Nucleus accumbens (tissue), 56 donors: ENCODE data around the gene TAF8.

ENCODE experiments used
- DNase-seq, 56 donors: peaks; one replicate each; lab custom pipeline; 2025; lab: John Stamatoyannopoulos, UW

The TAF8 gene

GRCh38 chr6:42117843-42118161 is 67.5 kb downstream of the TAF8 start:
- no peak for DNase-seq

GRCh38 chr6:42118162-42119001 is 68.1 kb downstream of the TAF8 start:
- peak in 12 of 56 donors; percentile 4 to 46 (median 21) for DNase-seq

- no peak for DNase-seq
Observed at GRCh38 chr6:42120895-42121865, 70.9 kb downstream of the TAF8 start.

- no peak for DNase-seq
Observed at GRCh38 chr6:42123379-42124103, 73.2 kb downstream of the TAF8 start.

GRCh38 chr6:42124223-42124836 is 74.0 kb downstream of the TAF8 start:
- DNase-seq: no peak

- DNase-seq: no peak
Observed at GRCh38 chr6:42125231-42125630, 74.9 kb downstream of the TAF8 start.

- no peak for DNase-seq
Observed at GRCh38 chr6:42125663-42126062, 75.3 kb downstream of the TAF8 start.

GRCh38 chr6:42128460-42129359 is 78.4 kb downstream of the TAF8 start:
- DNase-seq: no peak

- DNase-seq: no peak
Observed at GRCh38 chr6:42129360-42129676, 79.0 kb downstream of the TAF8 start.

- DNase-seq: no peak
Observed at GRCh38 chr6:42131531-42131930, 81.2 kb downstream of the TAF8 start.

- no peak for DNase-seq
Observed at GRCh38 chr6:42133926-42134325, 83.6 kb downstream of the TAF8 start.

- no peak for DNase-seq
Observed at GRCh38 chr6:42135161-42135560, 84.8 kb downstream of the TAF8 start.

GRCh38 chr6:42135722-42136121 is 85.4 kb downstream of the TAF8 start:
- no peak for DNase-seq

- peak in 1 of 56 donors; percentile 2 for DNase-seq
Observed at GRCh38 chr6:42136508-42137193, 86.3 kb downstream of the TAF8 start.
